ENCODE measurements around the gene DSCAM. TPM values are rescaled to one million over a fixed set of nuclear protein-coding genes. Genes with fewer than 3 reads are reported as not detected.

DSCAM gene
- total and polyA plus RNA-seq, 2 donors (not counting 1 experiment from before 2014, with no cell fraction given), result not detected

- WGBS (ENCODE audit: insufficient coverage), result no CpG with 5 or more reads among the region's 1 CpG
- POLR2A ChIA-PET, result no interaction called here
- Mint-ChIP-seq H3K4me1 (no peaks in the 10 kb centered on the region), H3K4me3 (no peak overlapping the region), H3K27me3 (no peaks in the 10 kb centered on the region), H3K9me3 (ENCODE audit: insufficient read depth) (peaks cover 2% of the 10 kb centered on the region), H3K27ac (no peak overlapping the region)
- Histone ChIP-seq H3K9ac (ENCODE audit: low read length) (no peak overlapping the region), H3K79me2 (ENCODE audit: control insufficient read depth, insufficient read depth, low read length) (no peaks in the 10 kb centered on the region), H3K9me3 (ENCODE audit: control extremely low read depth in 1 of 3, control insufficient read depth in 2 of 3, insufficient read depth in 1 of 3, low read length in 2 of 3) (peaks cover 0 to 8% (median 0%) of the 10 kb centered on the region in 3 donors), H3K4me2 (replicated peaks; ENCODE audit: low read depth, low read length, poor library complexity, severe bottlenecking) (no peak overlapping the region), H2AFZ (ENCODE audit: insufficient read depth, low read depth, low read length, poor library complexity, severe bottlenecking) (no peak overlapping the region), H3K27ac (ENCODE audit: low read length in 2 of 2) (no peak overlapping the region), H4K20me1 (ENCODE audit: control insufficient read depth, insufficient read depth, low read length, poor library complexity, severe bottlenecking) (no peaks in the 10 kb centered on the region), H3K27me3 (replicated peaks in 1 of 4; ENCODE audit: control extremely low read depth in 1 of 4, control insufficient read depth in 3 of 4, insufficient read depth in 4 of 4, low read length in 3 of 4) (no peaks in the 10 kb centered on the region), H3K36me3 (replicated peaks in 1 of 2; ENCODE audit: control extremely low read depth in 1 of 2, control insufficient read depth in 1 of 2, extremely low read depth in 1 of 2, insufficient read depth in 2 of 2, low read length in 1 of 2) (no peaks in the 10 kb centered on the region), H3K4me1 (ENCODE audit: control insufficient read depth in 2 of 2, insufficient read depth in 2 of 2, low read length in 2 of 2) (no peaks in the 10 kb centered on the region), H3K4me3 (ENCODE audit: control extremely low read depth in 1 of 5, extremely low read depth in 1 of 5, insufficient read depth in 1 of 5, low read depth in 2 of 5, low read length in 4 of 5) (no peak overlapping the region)
- TF ChIP-seq EZH2 (IDR thresholded peaks at IDR 0.05; ENCODE audit: borderline replicate concordance, insufficient read depth, low read depth, low read length, poor library complexity, severe bottlenecking), result no peak
- TF ChIP-seq CTCF (IDR thresholded peaks at IDR 0.05), result no peak
- CTCF ChIA-PET, result no interaction called here
- no peak for DNase-seq
- intact Hi-C loops (cut with micrococcal nuclease), result no loop called here
- no peak for ATAC-seq (ENCODE audit: low read depth)
Measured at GRCh38 chr21:40766381-40766780, 80.6 kb downstream of the DSCAM start.

GRCh38 chr21:40765811-40766210 lies 81.1 kb downstream of the DSCAM start:
- 48% methylated on average over 7 of the region's 12 CpGs for WGBS (ENCODE audit: insufficient coverage)
- TF ChIP-seq EZH2 (IDR thresholded peaks at IDR 0.05; ENCODE audit: borderline replicate concordance, insufficient read depth, low read depth, low read length, poor library complexity, severe bottlenecking), result no peak
- TF ChIP-seq CTCF (IDR thresholded peaks at IDR 0.05), result no peak

More at GRCh38 chr21:40765811-40766210, 81.1 kb downstream of the DSCAM start:
- POLR2A ChIA-PET, result no interaction called here
- Histone ChIP-seq H3K4me1 (ENCODE audit: control insufficient read depth in 2 of 2, insufficient read depth in 2 of 2, low read length in 2 of 2) (no peaks in the 10 kb centered on the region), H2AFZ (ENCODE audit: insufficient read depth, low read depth, low read length, poor library complexity, severe bottlenecking) (no peak overlapping the region), H3K79me2 (ENCODE audit: control insufficient read depth, insufficient read depth, low read length) (no peaks in the 10 kb centered on the region), H3K27me3 (replicated peaks in 1 of 4; ENCODE audit: control extremely low read depth in 1 of 4, control insufficient read depth in 3 of 4, insufficient read depth in 4 of 4, low read length in 3 of 4) (no peaks in the 10 kb centered on the region), H3K9me3 (ENCODE audit: control extremely low read depth in 1 of 3, control insufficient read depth in 2 of 3, insufficient read depth in 1 of 3, low read length in 2 of 3) (peaks cover 0 to 5% (median 0%) of the 10 kb centered on the region in 3 donors), H4K20me1 (ENCODE audit: control insufficient read depth, insufficient read depth, low read length, poor library complexity, severe bottlenecking) (no peaks in the 10 kb centered on the region), H3K9ac (ENCODE audit: low read length) (no peak overlapping the region), H3K4me2 (replicated peaks; ENCODE audit: low read depth, low read length, poor library complexity, severe bottlenecking) (no peak overlapping the region), H3K36me3 (replicated peaks in 1 of 2; ENCODE audit: control extremely low read depth in 1 of 2, control insufficient read depth in 1 of 2, extremely low read depth in 1 of 2, insufficient read depth in 2 of 2, low read length in 1 of 2) (no peaks in the 10 kb centered on the region), H3K27ac (ENCODE audit: low read length in 2 of 2) (no peak overlapping the region), H3K4me3 (ENCODE audit: control extremely low read depth in 1 of 5, extremely low read depth in 1 of 5, insufficient read depth in 1 of 5, low read depth in 2 of 5, low read length in 4 of 5) (no peak overlapping the region)
- DNase-seq, result no peak
- no peak for ATAC-seq (ENCODE audit: low read depth)
- CTCF ChIA-PET, result no interaction called here
- H3K4me1 Mint-ChIP-seq, result no peaks in the 10 kb centered on the region
- H3K4me3 Mint-ChIP-seq, result no peak overlapping the region
- no peaks in the 10 kb centered on the region for H3K27me3 Mint-ChIP-seq
- no peak overlapping the region for H3K27ac Mint-ChIP-seq
- intact Hi-C loops (cut with micrococcal nuclease), result no loop called here
- H3K9me3 Mint-ChIP-seq (ENCODE audit: insufficient read depth), result peaks cover 2% of the 10 kb centered on the region
